Mesenchymal stem cell (in vitro differentiated cells and primary cell): Measurements from ENCODE around the gene FGL2.
"Not testable (repeated sequence)": the region's sequence is repeated elsewhere in the genome, so short reads cannot be mapped to it uniquely, and the experiment has no call there.

Source experiments
- DNase-seq: peaks from one replicate; pipeline ENCODE4 v3.0.0-alpha.2; 2013
- H2AFZ ChIP-seq: one replicate; pipeline ENCODE4 v1.6.1; 2013; ENCODE audit warnings: low read depth, mild to moderate bottlenecking, control low read depth, inconsistent platforms, low read length, moderate library complexity
- H2AK5ac ChIP-seq: 2 replicates; pipeline ENCODE4 v1.6.1; 2013; ENCODE audit warnings: low read length, moderate library complexity, mild to moderate bottlenecking, inconsistent platforms; ENCODE audit not compliant: severe bottlenecking
- H2BK120ac ChIP-seq: one replicate; pipeline ENCODE4 v1.6.1; 2013; ENCODE audit warnings: low read depth, mild to moderate bottlenecking, inconsistent platforms, low read length, moderate library complexity
- H2BK12ac ChIP-seq, 2 experiments: one replicate each; pipeline ENCODE4 v1.6.1; 2013; ENCODE audit warnings: inconsistent platforms in 2 of 2, low read length in 2 of 2, mild to moderate bottlenecking in 2 of 2, moderate library complexity in 2 of 2, control low read depth in 1 of 2
- H2BK15ac ChIP-seq: one replicate; pipeline ENCODE4 v1.6.1; 2013; ENCODE audit warnings: mild to moderate bottlenecking, low read depth, inconsistent platforms; ENCODE audit not compliant: poor library complexity, severe bottlenecking
- H2BK5ac ChIP-seq: 2 replicates; pipeline ENCODE4 v1.6.1; 2013; ENCODE audit warnings: low read depth, mild to moderate bottlenecking, low read length, control low read depth, inconsistent platforms; ENCODE audit not compliant: poor library complexity, severe bottlenecking
- H3K14ac ChIP-seq, 2 experiments: one replicate each; pipeline ENCODE4 v1.6.1; 2013; ENCODE audit warnings: inconsistent platforms in 2 of 2, low read length in 2 of 2, control low read depth in 1 of 2, mild to moderate bottlenecking in 1 of 2, moderate library complexity in 1 of 2
- H3K18ac ChIP-seq, 2 experiments: one replicate each; pipeline ENCODE4 v1.6.1; 2013; ENCODE audit warnings: inconsistent platforms in 2 of 2, low read length in 2 of 2, control low read depth in 1 of 2, low read depth in 1 of 2, mild to moderate bottlenecking in 1 of 2
- H3K23ac ChIP-seq, 2 experiments: one replicate each; pipeline ENCODE4 v1.6.1; 2013; ENCODE audit warnings: inconsistent platforms in 2 of 2, low read length in 2 of 2, mild to moderate bottlenecking in 2 of 2, moderate library complexity in 2 of 2, control low read depth in 1 of 2
- H3K27ac ChIP-seq: 2 replicates; pipeline ENCODE4 v1.5.1; 2013; ENCODE audit warnings: mild to moderate bottlenecking, moderate library complexity, low read length, control low read depth, inconsistent platforms; ENCODE audit not compliant: poor library complexity, severe bottlenecking
- H3K27me3 ChIP-seq, 2 experiments: 2 replicates each; pipeline versions ENCODE4 v1.6.1 to v1.7.0; 2013; ENCODE audit warnings: low read length in 2 of 2, mild to moderate bottlenecking in 2 of 2, moderate library complexity in 2 of 2, control low read depth in 1 of 2, inconsistent platforms in 1 of 2; ENCODE audit not compliant: control insufficient read depth in 1 of 2, insufficient read depth in 1 of 2
- H3K36me3 ChIP-seq, 2 experiments: 2 replicates each; pipeline versions ENCODE4 v1.6.1 to v1.7.0; 2013; ENCODE audit warnings: low read length in 2 of 2, control low read depth in 1 of 2, inconsistent platforms in 1 of 2, low read depth in 1 of 2, mild to moderate bottlenecking in 1 of 2; ENCODE audit not compliant: insufficient read depth in 2 of 2, control insufficient read depth in 1 of 2
- H3K4ac ChIP-seq, 2 experiments: one replicate each; pipeline ENCODE4 v1.6.1; 2013; ENCODE audit warnings: inconsistent platforms in 2 of 2, low read length in 2 of 2, mild to moderate bottlenecking in 2 of 2, moderate library complexity in 2 of 2, control low read depth in 1 of 2, low read depth in 1 of 2
- H3K4me1 ChIP-seq: 2 replicates; pipeline ENCODE4 v1.6.1; 2013; ENCODE audit warnings: low read depth, low read length, control low read depth; ENCODE audit not compliant: control insufficient read depth, insufficient read depth
- H3K4me2 ChIP-seq: 2 replicates; pipeline ENCODE4 v1.6.1; 2013; ENCODE audit warnings: low read length, mild to moderate bottlenecking, inconsistent platforms; ENCODE audit not compliant: poor library complexity, severe bottlenecking
- H3K4me3 ChIP-seq, 2 experiments: 2 replicates each; pipeline versions ENCODE4 v1.5.1 to v1.7.0; 2013; ENCODE audit warnings: low read length in 2 of 2, mild to moderate bottlenecking in 2 of 2, control low read depth in 1 of 2, low read depth in 1 of 2; ENCODE audit not compliant: insufficient read depth in 1 of 2
- H3K79me1 ChIP-seq: replicated peaks from 2 replicates; pipeline ENCODE4 v1.6.1; 2013; ENCODE audit warnings: mild to moderate bottlenecking, control low read depth, low read length, inconsistent platforms; ENCODE audit not compliant: poor library complexity, severe bottlenecking
- H3K9ac ChIP-seq: 2 replicates; pipeline ENCODE4 v1.7.0; 2013; ENCODE audit warnings: mild to moderate bottlenecking, low read length, moderate library complexity
- H3K9me3 ChIP-seq: 2 replicates; pipeline ENCODE4 v1.7.0; 2013; ENCODE audit warnings: mild to moderate bottlenecking, low read length; ENCODE audit not compliant: control insufficient read depth
- H4K8ac ChIP-seq: one replicate; pipeline ENCODE4 v1.6.1; 2013; ENCODE audit warnings: inconsistent platforms, mild to moderate bottlenecking, low read length, moderate library complexity
- H4K91ac ChIP-seq: one replicate; pipeline ENCODE4 v1.6.1; 2013; ENCODE audit warnings: mild to moderate bottlenecking, low read length, inconsistent platforms
- WGBS: methylation state at CpG from one replicate; pipeline ENCODE4 v1.1.7; 2013; ENCODE audit warnings: mixed read lengths; 5-methylcytosine and 5-hydroxymethylcytosine counted together

The FGL2 gene

GRCh38 chr7:77157034-77157433, 42.6 kb downstream of the FGL2 start:
- not testable (repeated sequence) for H2AK5ac ChIP-seq, H3K14ac ChIP-seq, H2BK12ac ChIP-seq, H3K23ac ChIP-seq, H3K18ac ChIP-seq, H3K9ac ChIP-seq, H3K36me3 ChIP-seq, H3K4me3 ChIP-seq, H2BK5ac ChIP-seq, H4K8ac ChIP-seq, H3K4me1 ChIP-seq, H2BK15ac ChIP-seq, DNase-seq, H3K4ac ChIP-seq, H3K27me3 ChIP-seq, H3K4me2 ChIP-seq, H4K91ac ChIP-seq, H3K79me1 ChIP-seq, H3K27ac ChIP-seq, H3K9me3 ChIP-seq, H2BK120ac ChIP-seq, H2AFZ ChIP-seq
- WGBS: no CpG with 5 or more reads among the region's 1 CpG

GRCh38 chr7:77155601-77156377, 43.8 kb downstream of the FGL2 start:
- DNase-seq, H3K14ac ChIP-seq, H3K27ac ChIP-seq, H3K9ac ChIP-seq, H2BK12ac ChIP-seq, H2BK120ac ChIP-seq, H3K4me2 ChIP-seq, H3K79me1 ChIP-seq, H2BK15ac ChIP-seq, H3K36me3 ChIP-seq, H3K4me1 ChIP-seq, H2BK5ac ChIP-seq, H2AK5ac ChIP-seq, H4K8ac ChIP-seq, H3K27me3 ChIP-seq, H2AFZ ChIP-seq, H3K9me3 ChIP-seq, H3K18ac ChIP-seq, H3K4ac ChIP-seq, H4K91ac ChIP-seq, H3K23ac ChIP-seq, H3K4me3 ChIP-seq: not testable (repeated sequence)
- WGBS: no CpG with 5 or more reads among the region's 5 CpGs

- not testable (repeated sequence) for H3K4me3 ChIP-seq, H3K27me3 ChIP-seq, H2BK120ac ChIP-seq, H3K18ac ChIP-seq, H3K27ac ChIP-seq, H2AK5ac ChIP-seq, H3K9me3 ChIP-seq, H2BK15ac ChIP-seq, H3K36me3 ChIP-seq, H3K4ac ChIP-seq, H3K4me2 ChIP-seq, H3K9ac ChIP-seq, H3K14ac ChIP-seq, H4K91ac ChIP-seq, H3K79me1 ChIP-seq, H2BK5ac ChIP-seq, H2AFZ ChIP-seq, H4K8ac ChIP-seq, H3K23ac ChIP-seq, H2BK12ac ChIP-seq, H3K4me1 ChIP-seq
- 45% methylated on average over 1 of the region's 3 CpGs for WGBS
- DNase-seq: peak; percentile 29
Observed at GRCh38 chr7:77154917-77155464, 44.6 kb downstream of the FGL2 start.

GRCh38 chr7:77152232-77152631, 47.4 kb downstream of the FGL2 start:
- not testable (repeated sequence) for H2BK15ac ChIP-seq, H4K8ac ChIP-seq, H3K18ac ChIP-seq, H2AK5ac ChIP-seq, H2BK12ac ChIP-seq, H3K9ac ChIP-seq, H3K4ac ChIP-seq, H3K79me1 ChIP-seq, H4K91ac ChIP-seq, H3K27me3 ChIP-seq, H3K4me1 ChIP-seq, H3K27ac ChIP-seq, H3K14ac ChIP-seq, H2BK120ac ChIP-seq, H3K4me2 ChIP-seq, H2AFZ ChIP-seq, H2BK5ac ChIP-seq, H3K23ac ChIP-seq, H3K4me3 ChIP-seq, H3K9me3 ChIP-seq, H3K36me3 ChIP-seq
- peak; percentile 9 for DNase-seq
